Measurements from ENCODE around the gene GPRC5C.

Gene GPRC5C

GRCh38 chr17:74432424-74432690, 469 bp downstream of the GPRC5C start:
- DNase-seq (ENCODE audit: extremely low read depth in 1 of 2, low read depth in 1 of 2), result no peak

- DNase-seq (ENCODE audit: extremely low read depth in 1 of 2, low read depth in 1 of 2), result no peak
Observed at GRCh38 chr17:74432766-74433391, 991 bp downstream of the GPRC5C start.

- no peak for DNase-seq (ENCODE audit: extremely low read depth in 1 of 2, low read depth in 1 of 2)
Observed at GRCh38 chr17:74433421-74434121, 1.7 kb downstream of the GPRC5C start.

- DNase-seq (ENCODE audit: extremely low read depth in 1 of 2, low read depth in 1 of 2), result no peak
Observed at GRCh38 chr17:74435775-74436359, 4.0 kb downstream of the GPRC5C start.

- no peak for DNase-seq (ENCODE audit: extremely low read depth in 1 of 2, low read depth in 1 of 2)
Observed at GRCh38 chr17:74437702-74438101, 5.8 kb downstream of the GPRC5C start.

- no peak for DNase-seq (ENCODE audit: extremely low read depth in 1 of 2, low read depth in 1 of 2)
Observed at GRCh38 chr17:74439691-74440567, 8.0 kb downstream of the GPRC5C start.

- DNase-seq (ENCODE audit: extremely low read depth in 1 of 2, low read depth in 1 of 2), result no peak
Observed at GRCh38 chr17:74441537-74441936, 9.6 kb downstream of the GPRC5C start.

- DNase-seq (ENCODE audit: extremely low read depth in 1 of 2, low read depth in 1 of 2), result no peak
Observed at GRCh38 chr17:74442291-74442669, 10.4 kb downstream of the GPRC5C start.

- DNase-seq (ENCODE audit: extremely low read depth in 1 of 2, low read depth in 1 of 2), result no peak
Observed at GRCh38 chr17:74442670-74443515, 11.0 kb downstream of the GPRC5C start.

- no peak for DNase-seq (ENCODE audit: extremely low read depth in 1 of 2, low read depth in 1 of 2)
Observed at GRCh38 chr17:74443516-74444296, 11.8 kb downstream of the GPRC5C start.

GRCh38 chr17:74444406-74444805, 12.5 kb downstream of the GPRC5C start:
- DNase-seq (ENCODE audit: extremely low read depth in 1 of 2, low read depth in 1 of 2), result no peak

GRCh38 chr17:74445158-74445557, 13.3 kb downstream of the GPRC5C start:
- DNase-seq (ENCODE audit: extremely low read depth in 1 of 2, low read depth in 1 of 2), result no peak

- DNase-seq (ENCODE audit: extremely low read depth in 1 of 2, low read depth in 1 of 2), result no peak
Observed at GRCh38 chr17:74446551-74447500, 14.9 kb downstream of the GPRC5C start.

- DNase-seq (ENCODE audit: extremely low read depth in 1 of 2, low read depth in 1 of 2), result no peak
Observed at GRCh38 chr17:74447628-74448159, 15.8 kb downstream of the GPRC5C start.

GRCh38 chr17:74448756-74449155, 16.9 kb downstream of the GPRC5C start:
- no peak for DNase-seq (ENCODE audit: extremely low read depth in 1 of 2, low read depth in 1 of 2)

- DNase-seq (ENCODE audit: extremely low read depth in 1 of 2, low read depth in 1 of 2), result no peak
Observed at GRCh38 chr17:74449306-74449705, 17.4 kb downstream of the GPRC5C start.

GRCh38 chr17:74449773-74450172, 17.9 kb downstream of the GPRC5C start:
- DNase-seq (ENCODE audit: extremely low read depth in 1 of 2, low read depth in 1 of 2), result no peak

GRCh38 chr17:74450231-74450630, 18.3 kb downstream of the GPRC5C start:
- no peak for DNase-seq (ENCODE audit: extremely low read depth in 1 of 2, low read depth in 1 of 2)

Measured in activated CD8-positive, alpha-beta memory T cell treated with anti-CD3 and anti-CD28 coated beads for 1 hour (primary cell).